ENCODE results near the gene HCFC1R1. TPM values are rescaled to one million over a fixed set of nuclear protein-coding genes. Genes with fewer than 3 reads are reported as not detected.

The HCFC1R1 gene
- total and polyA plus RNA-seq, 2 experiments from 2014 or later, result 30.2 to 192 TPM

DNA sequence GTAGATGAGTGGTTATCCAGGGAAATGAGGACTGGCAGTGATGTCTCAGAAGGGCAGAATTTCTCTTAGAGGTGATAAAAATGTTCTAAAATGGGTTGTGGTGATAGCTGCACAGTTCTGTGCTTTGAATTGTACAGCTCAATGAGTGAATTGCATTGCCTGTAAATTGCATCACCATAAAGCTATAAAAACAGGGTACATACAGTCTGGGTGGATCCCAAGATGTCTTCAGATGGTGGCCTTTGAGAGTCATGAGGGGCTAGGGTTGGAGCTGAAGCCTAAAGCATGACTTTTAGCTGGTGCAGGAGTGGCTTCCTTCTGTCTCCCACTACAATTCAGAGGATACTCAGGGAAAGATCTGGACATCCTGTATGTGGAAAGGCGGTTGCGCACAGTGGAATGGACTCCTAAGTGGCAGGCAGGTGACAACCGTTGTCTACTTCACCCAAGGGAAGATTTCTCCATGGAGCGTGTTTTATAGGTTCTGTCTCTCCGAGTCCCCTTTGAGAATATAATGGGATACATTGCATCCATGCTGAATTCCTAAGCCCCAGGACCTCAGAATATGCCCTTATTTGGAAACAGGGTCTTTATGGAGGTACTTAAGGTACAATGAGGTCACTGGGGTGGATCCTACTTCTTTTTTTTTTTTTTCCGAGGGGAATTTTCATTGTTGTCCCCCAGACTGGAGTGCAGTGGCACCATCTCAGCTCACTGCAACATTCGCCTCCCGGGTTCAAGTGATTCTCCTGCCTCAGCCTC is 40.1 kb upstream of the HCFC1R1 start (continued):
- TF ChIP-seq, protein P1, sequence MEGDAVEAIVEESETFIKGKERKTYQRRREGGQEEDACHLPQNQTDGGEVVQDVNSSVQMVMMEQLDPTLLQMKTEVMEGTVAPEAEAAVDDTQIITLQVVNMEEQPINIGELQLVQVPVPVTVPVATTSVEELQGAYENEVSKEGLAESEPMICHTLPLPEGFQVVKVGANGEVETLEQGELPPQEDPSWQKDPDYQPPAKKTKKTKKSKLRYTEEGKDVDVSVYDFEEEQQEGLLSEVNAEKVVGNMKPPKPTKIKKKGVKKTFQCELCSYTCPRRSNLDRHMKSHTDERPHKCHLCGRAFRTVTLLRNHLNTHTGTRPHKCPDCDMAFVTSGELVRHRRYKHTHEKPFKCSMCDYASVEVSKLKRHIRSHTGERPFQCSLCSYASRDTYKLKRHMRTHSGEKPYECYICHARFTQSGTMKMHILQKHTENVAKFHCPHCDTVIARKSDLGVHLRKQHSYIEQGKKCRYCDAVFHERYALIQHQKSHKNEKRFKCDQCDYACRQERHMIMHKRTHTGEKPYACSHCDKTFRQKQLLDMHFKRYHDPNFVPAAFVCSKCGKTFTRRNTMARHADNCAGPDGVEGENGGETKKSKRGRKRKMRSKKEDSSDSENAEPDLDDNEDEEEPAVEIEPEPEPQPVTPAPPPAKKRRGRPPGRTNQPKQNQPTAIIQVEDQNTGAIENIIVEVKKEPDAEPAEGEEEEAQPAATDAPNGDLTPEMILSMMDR (conservative IDR thresholded peaks at IDR 0.05; ENCODE audit: low read depth in 2 of 2), result no peak
- TF ChIP-seq EZH2 (IDR thresholded peaks at IDR 0.05; ENCODE audit: low read depth, unreplicated experiment) (no peak), NANOG (IDR thresholded peaks at IDR 0.05; ENCODE audit: borderline replicate concordance) (no peak), STAT1 (IDR thresholded peaks at IDR 0.05; ENCODE audit: unreplicated experiment) (no peak), ZNF114 (CRISPR knock-in tag; IDR thresholded peaks at IDR 0.05) (no peak)
- TF ChIP-seq, protein P2, sequence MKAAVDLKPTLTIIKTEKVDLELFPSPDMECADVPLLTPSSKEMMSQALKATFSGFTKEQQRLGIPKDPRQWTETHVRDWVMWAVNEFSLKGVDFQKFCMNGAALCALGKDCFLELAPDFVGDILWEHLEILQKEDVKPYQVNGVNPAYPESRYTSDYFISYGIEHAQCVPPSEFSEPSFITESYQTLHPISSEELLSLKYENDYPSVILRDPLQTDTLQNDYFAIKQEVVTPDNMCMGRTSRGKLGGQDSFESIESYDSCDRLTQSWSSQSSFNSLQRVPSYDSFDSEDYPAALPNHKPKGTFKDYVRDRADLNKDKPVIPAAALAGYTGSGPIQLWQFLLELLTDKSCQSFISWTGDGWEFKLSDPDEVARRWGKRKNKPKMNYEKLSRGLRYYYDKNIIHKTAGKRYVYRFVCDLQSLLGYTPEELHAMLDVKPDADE (IDR thresholded peaks at IDR 0.05), result no peak
- TF ChIP-seq, protein P3, sequence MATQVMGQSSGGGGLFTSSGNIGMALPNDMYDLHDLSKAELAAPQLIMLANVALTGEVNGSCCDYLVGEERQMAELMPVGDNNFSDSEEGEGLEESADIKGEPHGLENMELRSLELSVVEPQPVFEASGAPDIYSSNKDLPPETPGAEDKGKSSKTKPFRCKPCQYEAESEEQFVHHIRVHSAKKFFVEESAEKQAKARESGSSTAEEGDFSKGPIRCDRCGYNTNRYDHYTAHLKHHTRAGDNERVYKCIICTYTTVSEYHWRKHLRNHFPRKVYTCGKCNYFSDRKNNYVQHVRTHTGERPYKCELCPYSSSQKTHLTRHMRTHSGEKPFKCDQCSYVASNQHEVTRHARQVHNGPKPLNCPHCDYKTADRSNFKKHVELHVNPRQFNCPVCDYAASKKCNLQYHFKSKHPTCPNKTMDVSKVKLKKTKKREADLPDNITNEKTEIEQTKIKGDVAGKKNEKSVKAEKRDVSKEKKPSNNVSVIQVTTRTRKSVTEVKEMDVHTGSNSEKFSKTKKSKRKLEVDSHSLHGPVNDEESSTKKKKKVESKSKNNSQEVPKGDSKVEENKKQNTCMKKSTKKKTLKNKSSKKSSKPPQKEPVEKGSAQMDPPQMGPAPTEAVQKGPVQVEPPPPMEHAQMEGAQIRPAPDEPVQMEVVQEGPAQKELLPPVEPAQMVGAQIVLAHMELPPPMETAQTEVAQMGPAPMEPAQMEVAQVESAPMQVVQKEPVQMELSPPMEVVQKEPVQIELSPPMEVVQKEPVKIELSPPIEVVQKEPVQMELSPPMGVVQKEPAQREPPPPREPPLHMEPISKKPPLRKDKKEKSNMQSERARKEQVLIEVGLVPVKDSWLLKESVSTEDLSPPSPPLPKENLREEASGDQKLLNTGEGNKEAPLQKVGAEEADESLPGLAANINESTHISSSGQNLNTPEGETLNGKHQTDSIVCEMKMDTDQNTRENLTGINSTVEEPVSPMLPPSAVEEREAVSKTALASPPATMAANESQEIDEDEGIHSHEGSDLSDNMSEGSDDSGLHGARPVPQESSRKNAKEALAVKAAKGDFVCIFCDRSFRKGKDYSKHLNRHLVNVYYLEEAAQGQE (IDR thresholded peaks at IDR 0.05; ENCODE audit: unreplicated experiment), result no peak

DNA sequence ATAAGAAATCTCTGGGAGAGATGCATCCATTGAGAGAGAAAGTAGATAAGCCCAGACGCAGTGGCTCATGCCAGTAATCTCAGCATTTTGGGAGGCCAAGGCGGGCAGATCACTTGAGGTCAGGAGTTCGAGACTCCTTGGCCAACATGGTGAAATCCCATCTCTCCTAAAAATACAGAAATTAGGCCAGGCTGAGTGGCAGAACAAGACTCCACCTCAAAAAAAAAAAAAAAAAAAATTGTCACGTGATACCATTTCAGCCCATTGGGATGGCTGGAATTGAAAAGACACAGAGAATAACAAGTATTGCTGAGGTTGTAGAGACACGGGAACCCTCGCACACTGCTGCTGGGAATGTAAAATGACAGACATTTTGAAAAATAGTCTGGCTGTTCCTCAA is 38.8 kb upstream of the HCFC1R1 start:
- ATAC-seq (no peak), DNase-seq (ENCODE audit: low spot score) (no peak)
- TF ChIP-seq, protein P1 (conservative IDR thresholded peaks at IDR 0.05; ENCODE audit: low read depth in 2 of 2), result no peak
- TF ChIP-seq, protein P4, sequence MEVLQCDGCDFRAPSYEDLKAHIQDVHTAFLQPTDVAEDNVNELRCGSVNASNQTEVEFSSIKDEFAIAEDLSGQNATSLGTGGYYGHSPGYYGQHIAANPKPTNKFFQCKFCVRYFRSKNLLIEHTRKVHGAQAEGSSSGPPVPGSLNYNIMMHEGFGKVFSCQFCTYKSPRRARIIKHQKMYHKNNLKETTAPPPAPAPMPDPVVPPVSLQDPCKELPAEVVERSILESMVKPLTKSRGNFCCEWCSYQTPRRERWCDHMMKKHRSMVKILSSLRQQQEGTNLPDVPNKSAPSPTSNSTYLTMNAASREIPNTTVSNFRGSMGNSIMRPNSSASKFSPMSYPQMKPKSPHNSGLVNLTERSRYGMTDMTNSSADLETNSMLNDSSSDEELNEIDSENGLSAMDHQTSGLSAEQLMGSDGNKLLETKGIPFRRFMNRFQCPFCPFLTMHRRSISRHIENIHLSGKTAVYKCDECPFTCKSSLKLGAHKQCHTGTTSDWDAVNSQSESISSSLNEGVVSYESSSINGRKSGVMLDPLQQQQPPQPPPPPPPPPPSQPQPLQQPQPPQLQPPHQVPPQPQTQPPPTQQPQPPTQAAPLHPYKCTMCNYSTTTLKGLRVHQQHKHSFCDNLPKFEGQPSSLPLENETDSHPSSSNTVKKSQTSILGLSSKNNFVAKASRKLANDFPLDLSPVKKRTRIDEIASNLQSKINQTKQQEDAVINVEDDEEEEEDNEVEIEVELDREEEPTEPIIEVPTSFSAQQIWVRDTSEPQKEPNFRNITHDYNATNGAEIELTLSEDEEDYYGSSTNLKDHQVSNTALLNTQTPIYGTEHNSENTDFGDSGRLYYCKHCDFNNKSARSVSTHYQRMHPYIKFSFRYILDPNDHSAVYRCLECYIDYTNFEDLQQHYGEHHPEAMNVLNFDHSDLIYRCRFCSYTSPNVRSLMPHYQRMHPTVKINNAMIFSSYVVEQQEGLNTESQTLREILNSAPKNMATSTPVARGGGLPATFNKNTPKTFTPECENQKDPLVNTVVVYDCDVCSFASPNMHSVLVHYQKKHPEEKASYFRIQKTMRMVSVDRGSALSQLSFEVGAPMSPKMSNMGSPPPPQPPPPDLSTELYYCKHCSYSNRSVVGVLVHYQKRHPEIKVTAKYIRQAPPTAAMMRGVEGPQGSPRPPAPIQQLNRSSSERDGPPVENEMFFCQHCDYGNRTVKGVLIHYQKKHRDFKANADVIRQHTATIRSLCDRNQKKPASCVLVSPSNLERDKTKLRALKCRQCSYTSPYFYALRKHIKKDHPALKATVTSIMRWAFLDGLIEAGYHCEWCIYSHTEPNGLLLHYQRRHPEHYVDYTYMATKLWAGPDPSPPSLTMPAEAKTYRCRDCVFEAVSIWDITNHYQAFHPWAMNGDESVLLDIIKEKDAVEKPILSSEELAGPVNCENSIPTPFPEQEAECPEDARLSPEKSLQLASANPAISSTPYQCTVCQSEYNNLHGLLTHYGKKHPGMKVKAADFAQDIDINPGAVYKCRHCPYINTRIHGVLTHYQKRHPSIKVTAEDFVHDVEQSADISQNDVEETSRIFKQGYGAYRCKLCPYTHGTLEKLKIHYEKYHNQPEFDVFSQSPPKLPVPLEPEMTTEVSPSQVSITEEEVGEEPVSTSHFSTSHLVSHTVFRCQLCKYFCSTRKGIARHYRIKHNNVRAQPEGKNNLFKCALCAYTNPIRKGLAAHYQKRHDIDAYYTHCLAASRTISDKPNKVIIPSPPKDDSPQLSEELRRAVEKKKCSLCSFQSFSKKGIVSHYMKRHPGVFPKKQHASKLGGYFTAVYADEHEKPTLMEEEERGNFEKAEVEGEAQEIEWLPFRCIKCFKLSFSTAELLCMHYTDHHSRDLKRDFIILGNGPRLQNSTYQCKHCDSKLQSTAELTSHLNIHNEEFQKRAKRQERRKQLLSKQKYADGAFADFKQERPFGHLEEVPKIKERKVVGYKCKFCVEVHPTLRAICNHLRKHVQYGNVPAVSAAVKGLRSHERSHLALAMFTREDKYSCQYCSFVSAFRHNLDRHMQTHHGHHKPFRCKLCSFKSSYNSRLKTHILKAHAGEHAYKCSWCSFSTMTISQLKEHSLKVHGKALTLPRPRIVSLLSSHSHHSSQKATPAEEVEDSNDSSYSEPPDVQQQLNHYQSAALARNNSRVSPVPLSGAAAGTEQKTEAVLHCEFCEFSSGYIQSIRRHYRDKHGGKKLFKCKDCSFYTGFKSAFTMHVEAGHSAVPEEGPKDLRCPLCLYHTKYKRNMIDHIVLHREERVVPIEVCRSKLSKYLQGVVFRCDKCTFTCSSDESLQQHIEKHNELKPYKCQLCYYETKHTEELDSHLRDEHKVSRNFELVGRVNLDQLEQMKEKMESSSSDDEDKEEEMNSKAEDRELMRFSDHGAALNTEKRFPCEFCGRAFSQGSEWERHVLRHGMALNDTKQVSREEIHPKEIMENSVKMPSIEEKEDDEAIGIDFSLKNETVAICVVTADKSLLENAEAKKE (CRISPR knock-in tag; IDR thresholded peaks at IDR 0.05), result no peak
- TF ChIP-seq EZH2 (IDR thresholded peaks at IDR 0.05; ENCODE audit: low read depth, unreplicated experiment) (no peak), STAT1 (IDR thresholded peaks at IDR 0.05; ENCODE audit: unreplicated experiment) (no peak)

More for the DNA sequence above, 38.8 kb upstream of the HCFC1R1 start:
- H3K4me1 ChIP-seq (ENCODE audit: insufficient read depth), result peaks cover 14% of the 10 kb centered on the region
- no peaks in the 10 kb centered on the region for H3K9me2 ChIP-seq (ENCODE audit: insufficient read depth)
- H2AFZ ChIP-seq, result no peak overlapping the region
- Mint-ChIP-seq H3K36me3 (ENCODE audit: low read depth) (no peaks in the 10 kb centered on the region; the same call in 2 of the 3 replicates), H3K9me3 (no peaks in the 10 kb centered on the region), H3K27me3 (ENCODE audit: insufficient read depth, low read depth, poor library complexity) (peaks cover 28% of the 10 kb centered on the region), H3K27ac (no peak overlapping the region), H3K4me3 (no peak overlapping the region), H3K4me1 (peaks cover 24% of the 10 kb centered on the region)
- no peaks in the 10 kb centered on the region; the same call in 1 of the 2 replicates for H4K20me1 ChIP-seq (replicated peaks; ENCODE audit: insufficient read depth)
- peaks cover 4% of the 10 kb centered on the region; the same call in 1 of the 2 replicates for H3K27me3 ChIP-seq (ENCODE audit: insufficient read depth)
- H3F3A ChIP-seq (replicated peaks; ENCODE audit: low read depth), result peaks cover 12% of the 10 kb centered on the region
- H3K79me2 ChIP-seq (replicated peaks; ENCODE audit: insufficient read depth), result no peaks in the 10 kb centered on the region; the same call in 1 of the 2 replicates
- H3K36me3 ChIP-seq (ENCODE audit: insufficient read depth), result no peaks in the 10 kb centered on the region
- no peak overlapping the region for H3K27ac ChIP-seq (ENCODE audit: low read depth)
- H3K4me3 ChIP-seq, result no peak overlapping the region
- H3K4me2 ChIP-seq, result no peak overlapping the region

Measured in GM23338 (cell line).